Measurements from ENCODE around the gene RNF150.

- TF ChIP-seq POLR2AphosphoS5 (IDR thresholded peaks at IDR 0.05; ENCODE audit: low read depth, low read length): no peak
- no peak for TF ChIP-seq TAF1 (IDR thresholded peaks at IDR 0.05; ENCODE audit: borderline replicate concordance, insufficient read depth, low read length)
- no peak for TF ChIP-seq REST (IDR thresholded peaks at IDR 0.05; ENCODE audit: insufficient read depth in 1 of 2, low read depth in 2 of 2, low read length in 2 of 2)
- TF ChIP-seq SIN3A (IDR thresholded peaks at IDR 0.05; ENCODE audit: borderline replicate concordance, insufficient read depth, low read length): no peak
- no peak for TF ChIP-seq FOXP2 (optimal IDR thresholded peaks at IDR 0.05; ENCODE audit: borderline replicate concordance, extremely low read depth, extremely low read length, insufficient read depth)
These were observed 138.2 kb downstream of the RNF150 start for GRCh38 chr4:140995058-140995457.
